DLD1 (cell line): Measurements from ENCODE around the gene RAB6B.

Experiments
- in situ Hi-C: cut with HindIII; loops from 2 replicates; pipeline ENCODE4 v1.10.0; 2017; ENCODE audit warnings: low sequenced_read_pairs

The RAB6B gene

DNA sequence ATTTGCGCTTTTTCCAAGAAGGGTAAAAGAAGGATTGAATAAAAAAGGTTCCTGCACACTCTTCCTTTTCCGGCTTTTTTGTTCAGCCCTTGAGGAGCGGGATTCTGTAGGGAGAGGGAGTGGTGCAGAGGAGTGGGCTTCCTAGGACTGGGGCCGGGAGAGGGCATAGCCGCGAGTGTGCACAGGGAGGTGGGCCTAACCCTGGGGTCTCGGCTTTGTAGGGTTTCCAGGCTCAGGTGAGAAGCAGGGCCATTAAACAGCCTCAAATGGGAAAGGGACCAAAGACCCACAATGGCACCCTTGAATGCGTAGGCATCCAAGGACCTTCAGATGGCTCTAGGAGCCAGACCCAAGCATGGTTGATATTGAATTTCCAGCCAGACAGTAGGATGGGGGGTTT, 35.4 kb upstream of the RAB6B start:
- in situ Hi-C loops = no loop called here

GRCh38 chr3:133930341-133930933, 34.8 kb upstream of the RAB6B start:
- in situ Hi-C loops = no loop called here

DNA sequence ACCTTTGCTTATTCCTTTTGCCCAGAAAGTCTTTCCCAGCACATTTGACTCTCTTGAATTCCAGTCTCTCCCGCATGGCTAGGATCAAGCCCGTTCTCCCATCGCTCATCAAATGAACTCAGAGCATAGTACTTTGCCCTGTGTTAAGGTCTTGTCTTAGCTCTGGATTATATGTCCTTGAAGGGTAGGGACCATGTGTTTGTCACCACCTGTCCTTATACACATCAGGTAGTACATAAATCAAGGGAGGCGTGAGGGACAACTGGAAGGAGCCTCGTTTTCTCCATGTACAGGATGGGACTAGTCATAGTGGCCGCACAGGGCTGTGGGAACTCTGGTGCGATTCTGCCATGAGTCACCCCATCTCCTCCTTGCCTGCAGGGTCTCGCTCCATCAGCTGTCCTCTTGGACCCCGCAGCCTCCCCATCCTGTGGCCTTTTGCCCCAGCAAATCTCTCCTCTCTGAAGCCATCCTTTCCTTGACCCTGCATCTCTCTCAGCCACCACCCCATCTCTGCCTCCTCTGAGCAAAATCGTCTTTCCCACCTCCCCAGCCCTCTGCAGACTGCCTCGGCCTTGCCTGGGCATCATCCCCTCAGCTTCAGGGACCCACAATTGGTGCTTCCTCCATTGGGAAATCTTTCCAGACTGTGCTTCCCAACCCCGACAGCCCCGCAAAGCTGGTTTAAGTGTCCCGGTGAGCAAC, 33.4 kb upstream of the RAB6B start:
- in situ Hi-C loops = no loop called here

DNA sequence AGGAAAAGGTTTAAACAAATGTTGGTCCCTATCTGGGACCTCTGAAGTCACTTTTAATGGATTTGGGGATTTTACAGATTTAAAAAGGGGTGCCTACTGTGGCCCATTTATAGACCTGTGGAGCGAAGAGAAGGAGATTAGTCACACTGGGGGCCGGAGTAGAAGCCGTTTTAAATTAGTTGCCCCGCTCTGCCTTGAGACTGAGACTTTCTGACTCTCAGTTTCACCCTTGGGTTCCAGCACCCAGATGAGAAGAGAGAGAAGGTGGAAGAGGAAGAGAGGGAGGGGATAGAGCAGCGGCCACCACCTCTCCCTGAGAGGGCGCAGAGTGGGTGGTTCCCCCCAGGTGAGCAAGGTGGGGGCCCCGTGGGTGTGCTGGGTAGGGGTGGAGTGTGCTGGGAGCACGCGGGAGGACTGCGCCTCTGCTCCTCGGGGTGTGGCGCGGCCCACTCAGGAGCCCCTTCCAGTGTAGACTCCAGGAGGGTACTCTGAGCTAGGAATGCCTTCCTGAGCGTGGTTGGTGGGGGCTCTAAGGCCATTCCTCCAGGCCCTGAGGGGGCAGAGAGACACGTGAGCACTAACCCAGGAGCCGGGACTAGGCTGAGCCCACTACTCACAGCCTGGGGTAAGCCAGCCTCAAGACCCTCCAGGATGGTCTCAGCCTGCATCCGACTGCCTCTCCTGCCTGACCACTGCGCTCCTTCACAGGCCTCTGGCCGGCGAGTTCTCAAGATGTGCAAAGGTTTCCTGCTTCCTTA, 32.6 kb upstream of the RAB6B start:
- in situ Hi-C loops = no loop called here

DNA sequence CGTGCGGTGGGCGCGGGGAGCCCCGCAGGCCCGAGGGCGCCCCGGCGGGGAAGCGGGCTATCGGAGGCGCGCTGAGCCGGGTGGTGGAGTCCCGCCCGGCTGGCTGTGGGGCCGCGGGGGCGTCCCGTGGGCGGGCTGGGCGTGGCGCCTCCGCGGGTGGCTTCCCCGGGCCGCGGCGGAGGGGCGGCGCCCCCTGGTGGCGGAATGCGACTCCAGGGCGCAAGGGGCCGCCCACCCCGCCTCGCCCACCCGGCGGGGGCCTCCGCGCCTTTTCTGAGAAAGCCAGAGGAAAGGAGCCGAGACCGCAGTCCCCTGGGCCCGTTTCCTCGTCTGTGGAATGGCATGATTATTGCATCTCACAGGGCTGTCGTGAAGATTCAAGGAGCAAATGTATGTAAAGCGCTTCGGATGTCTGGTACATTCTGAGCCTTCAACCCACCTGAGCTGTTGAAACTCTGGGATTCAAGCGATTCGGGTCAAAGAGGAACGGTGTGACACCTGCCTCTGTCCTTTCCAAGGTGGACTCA, 31.9 kb upstream of the RAB6B start:
- in situ Hi-C loops = no loop called here

DNA sequence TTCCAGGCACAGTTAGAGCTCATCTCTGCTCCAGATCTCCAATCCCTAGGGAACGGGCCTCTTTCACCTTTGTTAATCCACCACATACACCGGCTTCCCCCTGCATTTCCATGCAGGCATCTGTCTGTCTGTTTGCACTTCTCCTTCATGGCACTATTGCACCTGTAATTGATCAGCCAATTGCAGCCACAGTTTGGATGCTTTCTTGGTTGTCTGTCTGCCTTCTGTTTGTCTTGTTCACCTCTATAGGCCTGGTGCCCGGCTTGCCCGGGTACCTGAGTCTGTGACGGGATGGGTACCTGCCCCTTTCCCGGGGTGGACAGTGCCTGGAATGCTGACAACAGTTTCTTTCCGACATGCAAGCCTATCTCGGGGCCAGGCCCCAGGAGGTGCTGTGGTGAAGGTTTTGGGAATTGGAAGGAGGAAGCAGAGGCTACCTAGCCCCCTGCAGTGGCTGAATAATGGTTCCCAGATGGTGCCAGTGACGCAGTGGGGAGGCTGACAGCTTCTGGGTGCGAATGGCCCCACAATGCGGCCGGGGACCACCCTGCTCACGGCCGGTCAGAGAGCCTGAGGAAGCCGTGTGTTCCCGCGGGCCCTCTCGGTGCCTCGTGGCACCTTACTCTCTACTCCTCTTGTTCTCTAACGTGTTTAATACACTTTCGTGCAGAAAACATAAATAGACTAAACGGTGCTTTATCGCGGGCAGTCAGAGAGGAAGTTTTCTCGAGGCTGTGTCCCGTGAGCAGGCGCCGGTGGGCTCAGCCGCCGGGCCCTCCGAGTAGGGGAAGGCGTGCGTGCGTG, 31.3 kb upstream of the RAB6B start:
- in situ Hi-C loops = no loop called here

DNA sequence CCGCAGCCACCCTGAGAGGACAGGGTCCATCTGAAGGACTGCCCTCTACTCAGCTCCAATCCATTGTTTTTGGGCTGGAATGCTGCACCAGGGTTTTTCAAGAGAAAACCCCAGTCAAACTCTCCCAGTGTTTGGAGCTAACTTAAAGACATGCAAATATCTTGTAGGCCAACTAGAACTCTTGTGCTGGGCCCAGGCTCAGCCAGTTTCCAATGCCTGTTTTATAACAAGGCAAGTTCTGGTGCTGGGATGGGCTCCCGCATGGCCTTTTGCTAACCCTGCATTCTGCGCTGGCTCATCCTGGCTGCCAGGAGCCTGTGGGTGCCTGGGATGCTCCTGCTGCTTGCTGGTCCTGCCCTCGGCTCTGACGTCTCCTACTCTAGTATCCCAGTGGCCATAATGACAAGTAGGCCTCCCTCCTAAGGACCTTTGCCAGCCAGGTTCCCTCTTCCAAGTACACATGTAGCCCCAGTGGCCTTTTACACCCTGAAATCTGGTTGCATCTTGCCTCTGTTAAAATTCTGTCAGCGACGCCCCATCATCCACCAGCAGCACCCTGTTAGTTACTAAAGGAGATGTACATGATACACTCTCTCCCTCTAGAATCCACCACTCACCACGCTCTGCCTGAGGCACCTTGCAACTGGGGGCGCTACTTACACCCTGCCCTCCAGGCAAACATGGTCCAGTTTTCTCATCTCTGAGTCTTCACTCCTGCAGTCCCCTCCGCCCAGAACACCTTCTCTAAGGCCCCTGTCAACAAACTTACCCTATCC, 30.5 kb upstream of the RAB6B start:
- in situ Hi-C loops = no loop called here

DNA sequence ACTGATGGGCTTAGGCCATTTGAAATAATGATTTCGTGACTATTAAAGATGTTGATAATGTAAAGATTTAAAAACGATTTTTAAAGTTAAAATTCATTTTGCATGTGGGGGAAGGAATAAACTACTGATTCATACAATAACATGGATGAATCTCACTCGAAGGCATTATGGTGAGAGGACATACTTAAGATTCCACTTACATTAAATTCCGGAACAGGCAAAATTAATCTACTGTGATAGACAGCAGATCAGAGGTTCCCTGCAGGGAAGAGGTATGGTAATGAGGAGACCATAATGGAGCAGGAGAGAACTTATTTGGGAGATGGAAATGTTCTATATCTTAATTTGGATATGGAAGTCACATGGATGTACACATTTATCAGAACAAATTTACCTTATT, 28.4 kb upstream of the RAB6B start:
- in situ Hi-C loops = no loop called here

- in situ Hi-C loops = no loop called here
These were observed 25.9 kb upstream of the RAB6B start for GRCh38 chr3:133921592-133921991.

GRCh38 chr3:133917144-133917543, 21.5 kb upstream of the RAB6B start:
- in situ Hi-C loops = no loop called here

GRCh38 chr3:133915685-133916658, 20.3 kb upstream of the RAB6B start:
- in situ Hi-C loops = no loop called here

DNA sequence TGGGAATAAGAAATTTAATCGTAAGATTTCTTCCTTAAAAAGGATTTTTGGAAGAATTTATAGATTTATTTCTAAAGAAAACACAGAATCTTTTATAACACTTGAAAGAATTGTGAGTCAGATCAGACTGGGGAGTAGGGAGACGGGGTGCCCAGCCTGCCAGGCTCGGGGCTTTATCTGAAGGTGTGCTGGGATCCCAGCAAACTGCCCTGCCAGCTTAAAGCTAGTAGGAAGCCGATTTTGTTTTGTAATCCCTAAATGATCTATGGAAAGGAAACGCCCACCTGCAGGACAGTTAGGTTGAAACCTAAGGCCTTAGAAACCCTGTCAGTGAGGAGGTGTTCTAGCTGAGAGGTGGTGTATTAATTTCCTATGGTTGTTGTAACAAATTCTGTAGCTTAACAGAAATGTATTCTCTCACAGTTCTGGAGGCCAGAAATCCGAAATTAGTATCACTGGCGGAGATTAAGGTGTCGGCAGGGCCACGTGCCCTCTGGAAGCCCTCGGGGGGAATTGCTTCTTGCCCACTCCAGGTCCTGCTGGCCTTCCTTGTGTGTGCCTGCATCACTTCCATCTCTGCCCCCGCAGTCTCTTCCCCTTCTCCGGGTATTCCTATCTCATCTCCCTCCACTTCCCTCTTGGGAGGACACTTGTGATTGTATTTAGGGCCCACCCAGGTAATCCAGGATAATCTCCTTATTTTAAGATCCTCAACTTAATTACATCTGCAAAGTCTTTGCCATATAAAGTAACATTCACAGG, 19.3 kb upstream of the RAB6B start:
- in situ Hi-C loops = no loop called here

GRCh38 chr3:133910422-133910821, 14.7 kb upstream of the RAB6B start:
- in situ Hi-C loops = no loop called here

DNA sequence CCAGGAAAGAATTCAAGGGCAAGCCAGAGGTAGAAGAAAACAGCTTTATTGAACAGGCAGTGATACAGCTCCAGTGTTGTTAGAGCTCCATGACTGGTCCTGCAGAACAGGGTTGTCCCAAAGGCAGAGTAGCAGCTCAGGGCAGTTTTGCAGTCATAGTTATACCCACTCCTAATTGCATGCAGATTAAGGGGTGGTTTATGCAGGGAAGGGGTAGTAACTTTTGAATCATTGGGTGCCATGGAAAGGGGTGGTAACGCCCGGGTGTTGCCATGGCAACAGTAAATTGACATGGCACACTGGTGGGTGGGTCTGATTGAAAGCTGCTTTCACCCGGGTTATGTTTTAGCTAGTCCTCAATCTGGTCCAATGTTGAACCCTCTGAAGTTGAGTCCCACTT, 9.7 kb upstream of the RAB6B start:
- in situ Hi-C loops = no loop called here

DNA sequence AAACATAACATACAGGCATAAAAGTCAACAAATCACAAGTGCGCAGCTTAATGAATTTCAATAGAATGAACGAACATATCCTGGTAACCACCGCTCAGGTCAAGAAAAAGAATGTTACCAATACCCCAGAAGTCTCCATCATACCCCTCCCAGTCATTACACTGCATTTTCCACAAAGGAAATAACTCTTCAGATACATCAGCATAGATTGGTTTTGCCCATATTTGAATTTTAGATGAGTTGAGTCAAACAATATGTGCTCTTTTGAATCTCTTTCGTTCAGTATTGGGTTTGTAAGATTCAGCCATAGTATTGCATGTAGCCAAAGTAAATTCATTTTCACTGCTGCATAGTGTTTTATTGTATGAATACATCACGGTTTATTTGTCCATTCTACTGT, 6.2 kb upstream of the RAB6B start:
- in situ Hi-C loops = no loop called here

GRCh38 chr3:133901083-133901482, 5.4 kb upstream of the RAB6B start:
- in situ Hi-C loops = no loop called here

GRCh38 chr3:133899311-133899710, 3.6 kb upstream of the RAB6B start:
- in situ Hi-C loops = no loop called here

DNA sequence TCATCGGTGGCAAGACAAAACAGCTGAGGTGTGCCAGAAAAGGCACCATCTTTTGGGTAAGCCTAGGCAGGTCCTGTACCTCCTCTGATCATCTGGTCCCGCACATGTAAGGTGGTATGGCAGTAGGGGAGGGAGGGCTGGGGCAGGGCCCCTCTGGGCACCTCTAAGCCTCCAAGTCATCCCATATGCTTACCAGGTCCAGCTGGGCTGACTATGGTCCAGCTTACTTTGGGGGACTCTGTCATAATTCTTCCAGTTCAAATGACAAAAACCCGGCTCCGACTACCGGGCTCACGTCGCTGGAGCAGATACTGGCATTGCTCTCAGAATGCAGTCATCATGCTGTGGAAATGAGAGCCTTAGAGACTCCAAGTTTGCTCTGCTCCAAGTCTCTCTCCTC, 1.9 kb upstream of the RAB6B start:
- in situ Hi-C loops = no loop called here
